Stimulated activated CD4-positive, alpha-beta T cell treated with anti-CD3 and anti-CD28 coated beads, Interleukin-1b, Interleukin-23, amount 100 ng/mL, for 24 hours (primary cell): ENCODE measurements around the gene TMEM79.
"Not testable (repeated sequence)": the region's sequence is repeated elsewhere in the genome, so short reads cannot be mapped to it uniquely, and the experiment has no call there.

Experiments
- DNase-seq, 4 experiments: peaks; one replicate each; pipeline ENCODE4 v3.0.0-alpha.2; 2020; ENCODE audit warnings: low read depth in 4 of 4, low spot score in 1 of 4

Gene TMEM79

GRCh38 chr1:156298852-156299357 is 14.8 kb downstream of the TMEM79 start, which contains the start of gene VHLL:
TSS of gene VHLL (minus strand) at chr1:156299307. CDS start at chr1:156299189, 118 bp downstream.
- no peak for DNase-seq

DNA sequence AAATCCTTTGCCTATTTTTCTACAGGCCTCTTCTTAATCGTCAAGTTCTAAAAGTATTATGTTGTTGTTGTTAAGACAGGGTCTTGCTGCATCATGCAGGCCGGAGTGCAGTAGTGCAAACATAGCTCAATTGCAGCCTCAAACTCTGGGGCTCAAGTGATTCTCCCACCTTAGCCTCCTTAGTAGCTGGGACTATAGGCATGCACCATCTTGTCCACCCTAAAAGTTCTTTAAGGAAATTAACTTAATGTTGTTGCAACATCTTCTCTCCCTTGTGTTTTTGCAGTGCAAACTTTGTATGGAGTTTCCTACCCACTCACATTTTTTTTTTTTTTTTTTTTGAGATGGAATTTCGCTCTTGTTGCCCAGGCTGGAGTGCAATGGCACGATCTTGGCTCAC is 19.1 kb downstream of the TMEM79 start:
- DNase-seq: no peak

DNA sequence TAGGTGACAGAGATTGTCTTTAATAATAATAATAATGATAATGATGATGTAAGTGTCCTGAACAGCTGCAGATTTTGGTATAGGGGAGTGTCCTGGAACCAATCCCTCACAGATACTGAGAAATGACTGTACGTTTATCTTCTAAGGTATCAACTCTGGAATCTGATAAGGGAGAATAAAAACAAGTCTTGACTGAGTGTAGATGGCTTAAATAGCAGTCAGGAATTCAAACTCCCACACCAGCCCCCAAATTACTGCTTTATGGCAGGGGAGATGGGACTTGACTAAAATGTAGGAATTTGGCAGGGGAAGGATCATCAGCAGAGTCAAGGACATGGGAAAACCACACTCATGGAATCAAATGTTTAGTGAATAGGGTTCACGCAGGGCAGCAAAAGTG is 21.1 kb downstream of the TMEM79 start:
- DNase-seq: no peak

DNA sequence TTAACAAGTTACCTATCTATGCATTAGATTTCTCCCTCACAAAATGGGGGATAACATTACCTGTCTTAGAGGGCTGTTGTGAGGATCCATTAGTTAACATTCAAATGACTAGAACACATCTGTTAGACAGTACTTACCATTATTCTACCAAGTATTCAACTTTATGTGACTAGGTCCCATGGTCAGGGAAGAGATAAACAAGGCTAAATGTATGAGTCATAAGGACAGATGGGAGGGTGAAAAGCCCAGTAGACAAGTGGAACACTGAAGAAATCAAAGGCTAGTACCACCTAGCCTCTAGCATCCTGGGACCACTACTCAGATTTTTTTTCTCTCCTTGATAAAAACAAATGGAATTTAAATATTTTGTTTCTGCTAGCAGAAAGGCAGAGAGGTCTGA is 24.0 kb downstream of the TMEM79 start:
- no peak for DNase-seq

DNA sequence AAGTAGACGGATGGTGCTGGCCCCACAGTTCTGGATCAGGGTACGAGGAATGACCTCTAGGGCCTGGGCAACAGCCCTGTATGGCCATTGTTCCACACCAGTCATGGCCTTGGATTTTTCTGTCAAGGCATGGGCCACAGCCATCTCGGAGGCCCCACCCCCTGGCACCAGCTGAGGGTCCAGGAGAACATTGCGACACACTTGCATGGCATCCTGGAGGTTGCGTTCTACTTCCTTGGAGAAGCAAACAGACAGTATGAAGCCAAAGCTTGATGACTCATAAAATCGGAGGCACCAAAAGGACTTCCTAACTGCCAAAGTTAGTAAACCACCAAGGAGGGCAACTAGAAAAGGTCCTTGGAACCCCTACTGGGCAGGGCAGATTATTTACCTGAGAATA is 26.8 kb downstream of the TMEM79 start:
- DNase-seq: no peak

GRCh38 chr1:156316909-156317308 is 32.8 kb downstream of the TMEM79 start:
- no peak for DNase-seq

GRCh38 chr1:156319664-156320063 is 35.5 kb downstream of the TMEM79 start:
- DNase-seq: no peak

- no peak for DNase-seq
Observed at GRCh38 chr1:156320560-156320959, 36.4 kb downstream of the TMEM79 start.

- DNase-seq: not testable (repeated sequence)
Observed at GRCh38 chr1:156323179-156323578, 39.1 kb downstream of the TMEM79 start.

- DNase-seq: no peak
Observed at GRCh38 chr1:156336242-156336641, 52.1 kb downstream of the TMEM79 start.

DNA sequence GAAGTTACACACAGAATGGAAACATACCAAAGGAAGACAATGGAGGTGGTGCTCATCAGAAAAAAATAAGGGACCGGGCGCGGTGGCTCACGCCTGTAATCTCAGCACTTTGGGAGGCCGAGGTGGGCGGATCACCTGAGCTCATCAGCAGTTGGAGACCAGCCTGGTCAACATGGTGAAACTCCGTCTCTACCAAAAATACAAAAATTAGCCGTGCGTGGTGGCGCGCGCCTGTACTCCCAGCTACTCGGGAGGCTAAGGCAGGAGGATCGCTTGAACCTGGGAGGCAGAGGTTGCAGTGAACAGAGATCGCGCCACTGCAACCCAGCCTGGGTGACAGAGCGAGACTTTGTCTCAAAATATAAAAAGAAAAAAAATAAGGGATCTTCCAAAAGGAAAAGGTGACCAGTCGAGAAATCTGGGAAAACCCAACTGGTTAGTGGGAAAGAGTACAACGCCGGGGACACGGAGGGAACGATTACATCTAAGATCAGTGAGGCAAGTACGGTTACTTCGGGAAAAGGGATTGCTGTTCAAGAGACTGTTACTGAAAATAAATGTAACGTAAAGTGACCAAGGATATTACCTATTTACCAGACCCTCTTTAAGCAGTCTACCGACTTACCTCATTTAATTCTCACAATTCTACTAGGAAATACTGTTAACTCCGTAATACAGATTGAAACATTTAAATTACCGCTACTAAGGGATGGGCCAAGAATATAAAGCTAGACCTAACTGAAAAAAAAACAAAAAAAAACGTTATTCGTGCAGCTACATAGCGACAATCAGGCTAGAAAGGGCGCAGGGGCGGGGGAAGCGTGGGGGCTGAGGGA is 53.1 kb downstream of the TMEM79 start:
- no peak for DNase-seq

DNA sequence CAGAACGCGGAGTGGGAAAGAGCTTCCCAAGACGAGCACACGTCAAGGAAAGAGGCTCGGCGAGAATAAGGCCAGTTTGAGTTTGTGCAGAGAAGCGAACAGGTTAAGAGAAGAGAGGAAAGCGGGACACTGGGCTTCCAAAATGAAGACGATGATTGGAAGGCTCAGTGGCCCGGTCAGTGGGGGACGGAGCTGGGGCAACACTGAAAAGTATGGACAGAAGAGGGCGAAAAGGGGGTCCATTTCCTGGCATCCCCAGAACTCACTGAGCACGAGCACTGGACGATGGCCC is 53.7 kb downstream of the TMEM79 start:
- no peak for DNase-seq

DNA sequence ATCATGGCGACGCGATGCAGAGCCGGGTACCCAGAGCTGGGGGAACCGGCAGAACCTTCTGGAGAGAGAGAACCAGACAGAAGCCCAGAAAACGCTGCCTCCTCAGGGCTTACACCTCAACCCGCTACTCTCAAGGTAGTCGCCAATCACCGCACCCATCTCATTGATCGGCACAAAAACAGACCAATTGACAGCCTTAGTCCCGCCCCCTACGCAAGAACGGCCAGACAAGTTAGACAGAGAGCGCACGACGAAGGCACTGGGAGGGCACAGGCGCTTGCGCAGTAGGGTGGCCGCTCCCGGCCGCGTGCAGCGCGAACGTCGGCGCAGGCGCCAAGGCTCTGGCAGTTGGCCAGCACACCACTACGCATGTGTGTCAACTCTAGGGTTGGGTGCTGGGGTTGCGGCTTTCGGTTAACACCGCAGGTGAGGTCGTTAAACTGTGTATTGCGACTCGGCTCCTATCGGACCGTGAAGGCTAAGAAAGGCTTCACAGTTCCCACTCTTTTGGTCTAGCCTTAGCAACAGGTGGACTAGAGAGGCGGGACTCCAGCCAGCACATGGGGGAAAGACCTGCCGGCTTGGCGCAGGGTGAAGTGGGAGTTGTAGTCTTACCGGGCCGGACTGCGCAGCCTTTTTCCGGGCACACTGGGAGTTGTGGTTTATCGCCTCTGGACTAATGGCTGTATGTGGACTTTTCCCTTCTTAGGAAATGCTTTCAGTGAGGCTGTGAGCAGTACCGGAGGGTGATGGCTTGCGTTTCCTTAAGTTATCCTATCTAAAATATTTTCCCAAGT is 54.3 kb downstream of the TMEM79 start, which contains the start of the genes CCT3 and TSACC:
TSS of gene CCT3 (minus strand) at position 113 of the 797 bp plus-strand sequence. CDS start at position 5, 108 bp downstream.
TSS of gene TSACC (plus strand) at position 347 of the 797 bp plus-strand sequence. CDS start 1,232 bp downstream, outside the sequence.
- peak; percentile 97 to 99 (median 98) for DNase-seq
